DND-41 (cell line): ENCODE data around the gene MIEF1.
"Not testable (repeated sequence)": the region's sequence is repeated elsewhere in the genome, so short reads cannot be mapped to it uniquely, and the experiment has no call there.

Source experiments
- ATAC-seq: fragments of 200-7000 bp; cut with Tn5 transposase; 3 replicates; pipeline ENCODE4 v1.9.1; 2021; ENCODE audit warnings: low read depth; ENCODE audit not compliant: insufficient read depth
- DNase-seq: peaks from one replicate; pipeline ENCODE4 v3.0.0-alpha.2; 2020
- H2AFZ ChIP-seq: 2 replicates; pipeline ENCODE4 v1.6.0; 2012; ENCODE audit warnings: low read depth, low read length
- H3K27ac ChIP-seq: 2 replicates; pipeline ENCODE4 v1.5.1; 2012; ENCODE audit warnings: low read length, inconsistent platforms
- H3K27me3 ChIP-seq: fragments of 200-600 bp; sonication (generic); 2 replicates; pipeline ENCODE4 v1.6.0; 2012; ENCODE audit warnings: low read length, mild to moderate bottlenecking, inconsistent platforms; ENCODE audit not compliant: insufficient read depth, poor library complexity
- H3K36me3 ChIP-seq: 2 replicates; pipeline ENCODE4 v1.5.1; 2012; ENCODE audit warnings: low read length, inconsistent platforms; ENCODE audit not compliant: insufficient read depth
- H3K4me1 ChIP-seq: 2 replicates; pipeline ENCODE4 v1.5.1; 2012; ENCODE audit warnings: mild to moderate bottlenecking, low read length; ENCODE audit not compliant: insufficient read depth
- H3K4me2 ChIP-seq: 2 replicates; pipeline ENCODE4 v1.6.0; 2012; ENCODE audit warnings: mild to moderate bottlenecking, moderate library complexity, low read length, inconsistent platforms; ENCODE audit not compliant: insufficient read depth
- H3K4me3 ChIP-seq, 2 experiments: fragments of 200-600 bp in 1 of 2; shearing (Covaris generic) in 1 of 2; 2 replicates each; pipeline ENCODE4 v1.5.1; 2012 to 2016; ENCODE audit warnings: inconsistent platforms in 2 of 2, low read length in 2 of 2, mild to moderate bottlenecking in 2 of 2, low read depth in 1 of 2, moderate library complexity in 1 of 2
- H3K79me2 ChIP-seq: 2 replicates; pipeline ENCODE4 v1.6.0; 2012; ENCODE audit warnings: low read length, inconsistent platforms; ENCODE audit not compliant: insufficient read depth
- H3K9ac ChIP-seq: 2 replicates; pipeline ENCODE4 v1.6.0; 2012; ENCODE audit warnings: low read depth, mild to moderate bottlenecking, inconsistent platforms, low read length, moderate library complexity
- H3K9me3 ChIP-seq: 2 replicates; pipeline ENCODE4 v1.5.1; 2012; ENCODE audit warnings: low read length, moderate library complexity, mild to moderate bottlenecking, inconsistent platforms; ENCODE audit not compliant: insufficient read depth, severe bottlenecking
- H4K20me1 ChIP-seq: 2 replicates; pipeline ENCODE4 v1.6.0; 2012; ENCODE audit warnings: low read length; ENCODE audit not compliant: insufficient read depth
- EZH2 ChIP-seq: IDR thresholded peaks from 3 replicates; pipeline ENCODE4 v1.6.1; 2012; ENCODE audit warnings: borderline replicate concordance, low read depth, mild to moderate bottlenecking, moderate library complexity, low read length, inconsistent platforms; ENCODE audit not compliant: severe bottlenecking
- TF ChIP-seq, protein P1 (sequence below): IDR thresholded peaks from 2 replicates; pipeline ENCODE4 v1.5.1; 2012; ENCODE audit warnings: borderline replicate concordance, low read length, moderate library complexity, mild to moderate bottlenecking; ENCODE audit not compliant: poor library complexity, severe bottlenecking; ENCODE audit errors: extremely low read depth

MIEF1 gene

DNA sequence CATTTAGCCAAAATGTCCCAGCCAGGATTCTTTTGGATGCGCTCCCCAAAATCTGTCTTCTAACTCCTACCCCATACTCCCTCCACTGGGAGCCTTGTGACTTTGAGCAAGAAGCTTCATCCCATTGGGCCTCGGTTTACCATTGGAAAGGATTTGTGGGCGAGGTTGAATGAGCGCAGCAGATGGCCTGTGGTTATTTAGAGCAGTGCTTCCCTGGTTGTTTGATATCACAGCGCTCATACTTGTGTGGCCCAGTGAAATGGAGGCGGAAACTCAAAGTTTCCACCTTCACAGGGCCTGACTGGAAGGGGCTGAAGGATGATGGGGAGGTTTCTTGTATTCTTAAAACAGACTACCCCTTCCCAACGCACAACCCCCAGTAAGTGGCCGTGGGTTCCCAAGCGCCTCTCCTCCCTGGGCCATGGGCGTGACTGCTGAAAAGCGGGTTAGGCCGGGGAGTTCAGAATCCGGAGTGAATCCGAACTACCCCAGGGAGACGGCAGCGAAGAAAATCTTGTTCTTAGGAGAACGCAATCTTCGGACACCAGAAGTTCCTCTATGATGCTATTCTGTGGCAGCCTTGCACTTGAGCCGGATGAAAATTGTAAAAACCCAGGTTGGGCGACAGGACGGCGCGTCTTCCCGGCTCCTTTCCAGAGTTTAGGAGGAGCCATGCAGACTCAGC is 17.0 kb downstream of the MIEF1 start:
- Histone ChIP-seq H3K27me3 (no peaks in the 10 kb centered on the region), H3K79me2 (peaks cover 77% of the 10 kb centered on the region), H3K4me1 (peaks cover 45% of the 10 kb centered on the region), H3K4me2 (peak overlapping the region; percentile 74), H4K20me1 (peaks cover 47% of the 10 kb centered on the region), H3K27ac (peak overlapping the region; percentile 98), H3K9me3 (no peaks in the 10 kb centered on the region), H3K36me3 (peaks cover 69% of the 10 kb centered on the region), H3K4me3 (peak overlapping the region; percentile 70 to 95; a peak in 3 of 4 replicates), H3K9ac (peak overlapping the region; percentile 100), H2AFZ (peak overlapping the region; percentile 72)
- TF ChIP-seq, protein P1, sequence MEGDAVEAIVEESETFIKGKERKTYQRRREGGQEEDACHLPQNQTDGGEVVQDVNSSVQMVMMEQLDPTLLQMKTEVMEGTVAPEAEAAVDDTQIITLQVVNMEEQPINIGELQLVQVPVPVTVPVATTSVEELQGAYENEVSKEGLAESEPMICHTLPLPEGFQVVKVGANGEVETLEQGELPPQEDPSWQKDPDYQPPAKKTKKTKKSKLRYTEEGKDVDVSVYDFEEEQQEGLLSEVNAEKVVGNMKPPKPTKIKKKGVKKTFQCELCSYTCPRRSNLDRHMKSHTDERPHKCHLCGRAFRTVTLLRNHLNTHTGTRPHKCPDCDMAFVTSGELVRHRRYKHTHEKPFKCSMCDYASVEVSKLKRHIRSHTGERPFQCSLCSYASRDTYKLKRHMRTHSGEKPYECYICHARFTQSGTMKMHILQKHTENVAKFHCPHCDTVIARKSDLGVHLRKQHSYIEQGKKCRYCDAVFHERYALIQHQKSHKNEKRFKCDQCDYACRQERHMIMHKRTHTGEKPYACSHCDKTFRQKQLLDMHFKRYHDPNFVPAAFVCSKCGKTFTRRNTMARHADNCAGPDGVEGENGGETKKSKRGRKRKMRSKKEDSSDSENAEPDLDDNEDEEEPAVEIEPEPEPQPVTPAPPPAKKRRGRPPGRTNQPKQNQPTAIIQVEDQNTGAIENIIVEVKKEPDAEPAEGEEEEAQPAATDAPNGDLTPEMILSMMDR: no peak
- TF ChIP-seq EZH2: no peak
- DNase-seq (peak; percentile 52), ATAC-seq (peak; percentile 6; the same call in 2 of the 3 replicates)

DNA sequence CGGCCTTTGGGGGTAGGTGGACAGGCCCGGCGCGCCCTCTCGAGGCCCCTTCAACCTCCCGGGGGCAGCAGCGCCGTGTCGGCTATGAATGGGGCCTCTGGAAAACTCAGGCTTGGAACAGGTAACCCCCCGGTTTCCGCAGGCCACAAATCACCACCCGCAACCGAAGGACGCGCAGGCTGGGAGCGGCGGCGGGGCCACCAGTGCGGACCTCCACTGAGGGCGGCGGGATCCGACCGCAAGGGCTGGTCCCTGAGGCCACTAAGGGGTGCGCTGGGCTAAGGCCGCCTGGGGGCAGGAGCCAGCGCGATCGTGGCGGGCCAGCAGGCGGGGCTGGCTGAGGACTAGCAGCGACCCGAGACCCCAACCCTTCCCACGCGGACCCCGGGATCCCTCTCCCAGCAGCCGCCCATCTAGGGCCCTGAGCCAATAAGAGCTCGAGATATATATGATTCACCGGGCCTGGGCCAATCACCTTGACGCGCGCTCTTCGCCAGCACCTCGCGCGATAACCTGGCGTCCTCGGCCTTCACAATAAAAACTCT is 17.7 kb downstream of the MIEF1 start:
- Histone ChIP-seq H3K4me2 (peak overlapping the region; percentile 74), H3K4me1 (peaks cover 46% of the 10 kb centered on the region), H3K9ac (peak overlapping the region; percentile 100), H4K20me1 (peaks cover 48% of the 10 kb centered on the region), H3K36me3 (peaks cover 68% of the 10 kb centered on the region), H3K27ac (peak overlapping the region; percentile 98), H3K4me3 (peak overlapping the region; percentile 70 to 95; a peak in 3 of 4 replicates), H3K9me3 (no peaks in the 10 kb centered on the region), H2AFZ (peak overlapping the region; percentile 72), H3K27me3 (no peaks in the 10 kb centered on the region), H3K79me2 (peaks cover 78% of the 10 kb centered on the region)
- no peak for TF ChIP-seq EZH2
- TF ChIP-seq, protein P1: peak; percentile 42
- DNase-seq (peak; percentile 98), ATAC-seq (peak; percentile 91)

DNA sequence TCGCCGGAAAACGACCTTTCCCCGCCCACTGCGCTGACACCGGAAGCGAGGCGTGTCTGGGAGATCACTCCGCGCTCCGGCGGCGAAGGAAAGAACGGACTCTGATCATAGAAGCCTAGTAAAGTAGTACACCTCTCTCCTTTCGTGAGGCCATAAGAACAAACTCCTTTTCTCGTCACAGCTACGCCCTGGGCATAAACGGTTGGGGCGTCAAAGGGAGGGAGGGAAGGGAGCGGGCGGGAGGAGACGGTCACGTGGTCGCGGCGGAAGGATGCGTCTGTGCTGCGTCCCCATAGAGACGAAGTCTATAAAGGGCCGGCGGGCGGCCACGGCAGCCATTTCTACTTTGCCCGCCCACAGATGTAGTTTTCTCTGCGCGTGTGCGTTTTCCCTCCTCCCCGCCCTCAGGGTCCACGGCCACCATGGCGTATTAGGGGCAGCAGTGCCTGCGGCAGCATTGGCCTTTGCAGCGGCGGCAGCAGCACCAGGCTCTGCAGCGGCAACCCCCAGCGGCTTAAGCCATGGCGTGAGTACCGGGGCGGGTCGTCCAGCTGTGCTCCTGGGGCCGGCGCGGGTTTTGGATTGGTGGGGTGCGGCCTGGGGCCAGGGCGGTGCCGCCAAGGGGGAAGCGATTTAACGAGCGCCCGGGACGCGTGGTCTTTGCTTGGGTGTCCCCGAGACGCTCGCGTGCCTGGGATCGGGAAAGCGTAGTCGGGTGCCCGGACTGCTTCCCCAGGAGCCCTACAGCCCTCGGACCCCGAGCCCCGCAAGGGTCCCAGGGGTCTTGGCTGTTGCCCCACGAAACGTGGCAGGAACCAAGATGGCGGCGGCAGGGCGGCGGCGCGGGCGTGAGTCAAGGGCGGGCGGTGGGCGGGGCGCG is 18.4 kb downstream of the MIEF1 start, which contains the start of gene ATF4:
Gene ATF4, plus strand, starts transcription at position 337 of the 880 bp plus-strand sequence. CDS start 884 bp downstream, outside the sequence.
- Histone ChIP-seq H2AFZ (peak within 1 kb of the TSS; percentile 85), H3K27me3 (no peaks in the 10 kb centered on the region), H3K36me3 (peaks cover 68% of the 10 kb centered on the region), H4K20me1 (peaks cover 48% of the 10 kb centered on the region), H3K27ac (peak within 1 kb of the TSS; percentile 98), H3K9me3 (no peaks in the 10 kb centered on the region), H3K4me2 (peak within 1 kb of the TSS; percentile 74), H3K4me1 (peaks cover 49% of the 10 kb centered on the region), H3K4me3 (peak within 1 kb of the TSS; percentile 93 to 95), H3K9ac (peak within 1 kb of the TSS; percentile 100), H3K79me2 (peaks cover 78% of the 10 kb centered on the region)
- peak; percentile 68 for DNase-seq
- TF ChIP-seq EZH2: no peak
- TF ChIP-seq, protein P1: no peak
- peak; percentile 13 for ATAC-seq

DNA sequence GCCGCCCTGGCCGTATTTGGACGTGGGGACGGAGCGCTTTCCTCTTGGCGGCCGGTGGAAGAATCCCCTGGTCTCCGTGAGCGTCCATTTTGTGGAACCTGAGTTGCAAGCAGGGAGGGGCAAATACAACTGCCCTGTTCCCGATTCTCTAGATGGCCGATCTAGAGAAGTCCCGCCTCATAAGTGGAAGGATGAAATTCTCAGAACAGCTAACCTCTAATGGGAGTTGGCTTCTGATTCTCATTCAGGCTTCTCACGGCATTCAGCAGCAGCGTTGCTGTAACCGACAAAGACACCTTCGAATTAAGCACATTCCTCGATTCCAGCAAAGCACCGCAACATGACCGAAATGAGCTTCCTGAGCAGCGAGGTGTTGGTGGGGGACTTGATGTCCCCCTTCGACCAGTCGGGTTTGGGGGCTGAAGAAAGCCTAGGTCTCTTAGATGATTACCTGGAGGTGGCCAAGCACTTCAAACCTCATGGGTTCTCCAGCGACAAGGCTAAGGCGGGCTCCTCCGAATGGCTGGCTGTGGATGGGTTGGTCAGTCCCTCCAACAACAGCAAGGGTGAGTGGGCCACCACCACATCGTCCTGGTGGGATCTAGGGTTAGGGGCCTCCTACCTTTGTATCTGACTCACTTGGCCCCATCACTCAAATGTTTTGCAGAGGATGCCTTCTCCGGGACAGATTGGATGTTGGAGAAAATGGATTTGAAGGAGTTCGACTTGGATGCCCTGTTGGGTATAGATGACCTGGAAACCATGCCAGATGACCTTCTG is 19.2 kb downstream of the MIEF1 start:
- not testable (repeated sequence) for ATAC-seq, H3K27me3 ChIP-seq, H3K9me3 ChIP-seq, H2AFZ ChIP-seq, DNase-seq
- Histone ChIP-seq H3K79me2 (peaks cover 76% of the 10 kb centered on the region), H3K4me3 (peak overlapping the region; percentile 93 to 95), H3K4me2 (peak overlapping the region; percentile 74), H3K4me1 (peaks cover 49% of the 10 kb centered on the region), H3K36me3 (peaks cover 61% of the 10 kb centered on the region), H3K27ac (peak overlapping the region; percentile 98), H3K9ac (peak overlapping the region; percentile 100), H4K20me1 (peaks cover 48% of the 10 kb centered on the region)
